Ishikawa (cell line): ENCODE measurements around the gene RAD50.

ENCODE experiments used
- CEBPB ChIP-seq: IDR thresholded peaks from 2 replicates; pipeline ENCODE4 v1.6.1; 2012
- CREB1 ChIP-seq: IDR thresholded peaks from 2 replicates; pipeline ENCODE4 v1.6.1; 2012; ENCODE audit warnings: low read depth
- EGR1 ChIP-seq: IDR thresholded peaks from 2 replicates; pipeline ENCODE4 v1.6.1; 2012
- EP300 ChIP-seq: IDR thresholded peaks from 2 replicates; pipeline ENCODE4 v1.6.1; 2012; ENCODE audit warnings: borderline replicate concordance
- FOXM1 ChIP-seq: IDR thresholded peaks from 2 replicates; pipeline ENCODE4 v1.6.1; 2012; ENCODE audit warnings: low read depth, borderline replicate concordance
- MAX ChIP-seq: IDR thresholded peaks from 2 replicates; pipeline ENCODE4 v1.6.1; 2012
- NFIC ChIP-seq: IDR thresholded peaks from 2 replicates; pipeline ENCODE4 v1.6.1; 2012
- RAD21 ChIP-seq: IDR thresholded peaks from 2 replicates; pipeline ENCODE4 v1.6.1; 2012; ENCODE audit warnings: low read depth
- TAF1 ChIP-seq: IDR thresholded peaks from 2 replicates; pipeline ENCODE4 v1.6.1; 2012; ENCODE audit warnings: low read depth, mild to moderate bottlenecking
- TCF12 ChIP-seq: IDR thresholded peaks from 2 replicates; pipeline ENCODE4 v1.6.1; 2012; ENCODE audit warnings: low read depth
- TEAD4 ChIP-seq: IDR thresholded peaks from 2 replicates; pipeline ENCODE4 v1.6.1; 2012
- YY1 ChIP-seq: IDR thresholded peaks from 2 replicates; pipeline ENCODE4 v1.6.1; 2012; ENCODE audit warnings: low read depth
- ZBTB7A ChIP-seq: IDR thresholded peaks from 2 replicates; pipeline ENCODE4 v1.6.1; 2012; ENCODE audit warnings: low read depth
- TF ChIP-seq, protein P1 (sequence below): IDR thresholded peaks from 2 replicates; pipeline ENCODE4 v1.6.1; 2012
- TF ChIP-seq, protein P2 (sequence below): IDR thresholded peaks from 2 replicates; pipeline ENCODE4 v1.6.1; 2012; ENCODE audit warnings: low read depth, mild to moderate bottlenecking

RAD50 gene

DNA sequence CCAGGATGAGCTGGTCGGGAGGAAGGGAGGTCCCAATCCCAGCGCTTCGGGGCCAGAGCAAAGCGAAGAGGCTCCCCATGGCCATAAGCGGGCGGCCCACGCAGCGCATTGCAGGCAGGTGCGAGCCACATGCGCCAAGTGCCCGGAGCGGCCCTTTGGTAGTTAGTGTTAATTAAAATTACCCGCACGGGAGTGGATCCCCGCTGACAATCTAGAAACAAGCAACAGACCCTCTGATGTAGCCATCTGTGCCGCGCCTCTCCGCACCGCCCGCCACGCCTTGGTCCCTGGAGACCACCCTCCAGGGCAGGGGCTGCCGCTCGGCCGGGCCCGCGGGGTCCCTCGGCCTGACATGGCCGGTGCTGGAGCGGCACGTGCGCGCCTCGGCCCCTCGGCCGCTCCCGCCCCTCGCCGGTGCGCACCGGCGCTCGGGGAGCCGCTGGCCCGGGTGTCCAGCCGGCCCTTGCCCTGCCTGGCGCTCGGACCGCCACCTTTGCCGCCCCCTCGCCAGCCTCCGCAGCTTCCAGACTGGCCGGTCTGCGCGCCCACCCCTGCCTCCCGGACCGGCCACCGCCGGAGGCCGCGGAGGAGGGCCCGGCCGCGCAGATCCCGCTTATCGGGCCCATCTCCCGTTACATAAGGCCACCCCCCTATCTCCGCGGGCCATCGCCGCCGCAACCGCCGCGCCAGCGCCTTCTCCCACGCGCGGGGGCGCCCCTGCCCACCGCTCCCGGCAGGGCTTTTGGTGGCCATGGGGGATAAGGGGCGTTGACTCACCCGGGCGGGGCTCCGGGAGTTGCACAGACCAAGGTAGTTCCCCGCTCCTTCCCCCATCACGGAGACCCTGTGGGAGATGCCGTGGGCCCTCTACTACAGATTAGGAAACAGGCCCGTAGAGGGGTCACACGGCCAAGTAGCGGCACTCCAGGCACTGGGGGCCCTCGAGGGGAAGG lies 99.3 kb downstream of the RAD50 start:
- TF ChIP-seq MAX = peak; percentile 42; the same call in 1 of the 2 replicates
- TF ChIP-seq CEBPB = no peak

GRCh38 chr5:132656774-132657355 lies 100.1 kb downstream of the RAD50 start:
- TF ChIP-seq, protein P1, sequence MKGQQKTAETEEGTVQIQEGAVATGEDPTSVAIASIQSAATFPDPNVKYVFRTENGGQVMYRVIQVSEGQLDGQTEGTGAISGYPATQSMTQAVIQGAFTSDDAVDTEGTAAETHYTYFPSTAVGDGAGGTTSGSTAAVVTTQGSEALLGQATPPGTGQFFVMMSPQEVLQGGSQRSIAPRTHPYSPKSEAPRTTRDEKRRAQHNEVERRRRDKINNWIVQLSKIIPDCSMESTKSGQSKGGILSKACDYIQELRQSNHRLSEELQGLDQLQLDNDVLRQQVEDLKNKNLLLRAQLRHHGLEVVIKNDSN = no peak
- TF ChIP-seq, protein P2, sequence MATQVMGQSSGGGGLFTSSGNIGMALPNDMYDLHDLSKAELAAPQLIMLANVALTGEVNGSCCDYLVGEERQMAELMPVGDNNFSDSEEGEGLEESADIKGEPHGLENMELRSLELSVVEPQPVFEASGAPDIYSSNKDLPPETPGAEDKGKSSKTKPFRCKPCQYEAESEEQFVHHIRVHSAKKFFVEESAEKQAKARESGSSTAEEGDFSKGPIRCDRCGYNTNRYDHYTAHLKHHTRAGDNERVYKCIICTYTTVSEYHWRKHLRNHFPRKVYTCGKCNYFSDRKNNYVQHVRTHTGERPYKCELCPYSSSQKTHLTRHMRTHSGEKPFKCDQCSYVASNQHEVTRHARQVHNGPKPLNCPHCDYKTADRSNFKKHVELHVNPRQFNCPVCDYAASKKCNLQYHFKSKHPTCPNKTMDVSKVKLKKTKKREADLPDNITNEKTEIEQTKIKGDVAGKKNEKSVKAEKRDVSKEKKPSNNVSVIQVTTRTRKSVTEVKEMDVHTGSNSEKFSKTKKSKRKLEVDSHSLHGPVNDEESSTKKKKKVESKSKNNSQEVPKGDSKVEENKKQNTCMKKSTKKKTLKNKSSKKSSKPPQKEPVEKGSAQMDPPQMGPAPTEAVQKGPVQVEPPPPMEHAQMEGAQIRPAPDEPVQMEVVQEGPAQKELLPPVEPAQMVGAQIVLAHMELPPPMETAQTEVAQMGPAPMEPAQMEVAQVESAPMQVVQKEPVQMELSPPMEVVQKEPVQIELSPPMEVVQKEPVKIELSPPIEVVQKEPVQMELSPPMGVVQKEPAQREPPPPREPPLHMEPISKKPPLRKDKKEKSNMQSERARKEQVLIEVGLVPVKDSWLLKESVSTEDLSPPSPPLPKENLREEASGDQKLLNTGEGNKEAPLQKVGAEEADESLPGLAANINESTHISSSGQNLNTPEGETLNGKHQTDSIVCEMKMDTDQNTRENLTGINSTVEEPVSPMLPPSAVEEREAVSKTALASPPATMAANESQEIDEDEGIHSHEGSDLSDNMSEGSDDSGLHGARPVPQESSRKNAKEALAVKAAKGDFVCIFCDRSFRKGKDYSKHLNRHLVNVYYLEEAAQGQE = no peak
- TF ChIP-seq NFIC (no peak), TCF12 (no peak), EGR1 (no peak), ZBTB7A (no peak), MAX (no peak), TEAD4 (no peak), CREB1 (no peak), EP300 (no peak), CEBPB (no peak), RAD21 (no peak), TAF1 (no peak), YY1 (no peak), FOXM1 (no peak)

GRCh38 chr5:132657676-132658380 lies 101.1 kb downstream of the RAD50 start, which contains the start of gene IL13:
IL13 (plus strand) TSS chr5:132658173; CDS start chr5:132658187, 14 bp downstream.
- TF ChIP-seq TCF12 (no peak), ZBTB7A (no peak), RAD21 (no peak), TAF1 (no peak), EP300 (no peak), EGR1 (no peak), TEAD4 (no peak), CEBPB (no peak), MAX (no peak), YY1 (no peak), CREB1 (no peak), NFIC (no peak), FOXM1 (no peak)
- TF ChIP-seq, protein P2 = no peak
- TF ChIP-seq, protein P1 = no peak

- TF ChIP-seq ZBTB7A (no peak), CEBPB (no peak), RAD21 (no peak), MAX (no peak), YY1 (no peak), EGR1 (no peak), CREB1 (no peak), TAF1 (no peak), TEAD4 (no peak), TCF12 (no peak), FOXM1 (no peak), EP300 (no peak)
- TF ChIP-seq, protein P2 = no peak
- TF ChIP-seq, protein P1 = no peak
Observed at GRCh38 chr5:132658381-132659302, 101.9 kb downstream of the RAD50 start.
